Stimulated activated CD8-positive, alpha-beta memory T cell treated with anti-CD3 and anti-CD28 coated beads, Interleukin-4, amount 100 ng/mL, for 24 hours (primary cell): Measurements from ENCODE around the gene DTX3.
"Not testable (repeated sequence)": the region's sequence is repeated elsewhere in the genome, so short reads cannot be mapped to it uniquely, and the experiment has no call there.

Experiments
- DNase-seq: peaks from one replicate; pipeline ENCODE4 v3.0.0-alpha.2; 2020; ENCODE audit warnings: low read depth

The DTX3 gene

DNA sequence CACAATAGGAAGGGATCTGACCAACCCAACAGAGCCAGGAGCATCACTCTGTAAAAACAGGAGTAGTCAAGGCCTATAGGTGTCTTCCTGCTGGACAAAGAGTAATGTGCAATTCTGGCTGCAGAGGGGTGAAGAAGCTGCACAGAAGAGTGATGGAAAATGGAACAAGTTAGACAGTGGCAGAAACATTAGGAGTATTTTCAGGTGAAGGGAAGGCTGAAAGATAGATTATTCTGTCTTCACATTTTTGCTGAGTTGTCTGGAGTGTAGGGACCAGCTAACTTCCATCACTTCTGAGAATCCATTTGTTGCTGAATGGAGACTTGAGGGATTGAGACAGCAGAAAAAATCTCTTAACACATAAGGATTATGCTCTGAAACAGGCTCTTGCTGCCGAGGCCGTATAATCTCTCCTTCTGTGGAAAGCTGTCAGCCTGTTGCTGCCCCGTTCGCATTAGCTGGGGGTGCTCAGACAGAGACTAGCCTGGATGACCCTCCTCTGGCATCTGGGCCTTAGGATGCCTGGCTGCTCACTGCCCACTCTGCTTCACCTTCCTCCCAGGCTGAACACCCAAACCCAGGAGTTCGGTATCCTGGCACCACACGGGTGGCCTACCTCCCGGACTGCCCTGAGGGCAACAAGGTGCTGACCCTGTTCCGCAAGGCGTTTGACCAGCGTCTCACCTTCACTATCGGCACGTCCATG lies 3.5 kb downstream of the DTX3 start:
- DNase-seq: no peak

DNA sequence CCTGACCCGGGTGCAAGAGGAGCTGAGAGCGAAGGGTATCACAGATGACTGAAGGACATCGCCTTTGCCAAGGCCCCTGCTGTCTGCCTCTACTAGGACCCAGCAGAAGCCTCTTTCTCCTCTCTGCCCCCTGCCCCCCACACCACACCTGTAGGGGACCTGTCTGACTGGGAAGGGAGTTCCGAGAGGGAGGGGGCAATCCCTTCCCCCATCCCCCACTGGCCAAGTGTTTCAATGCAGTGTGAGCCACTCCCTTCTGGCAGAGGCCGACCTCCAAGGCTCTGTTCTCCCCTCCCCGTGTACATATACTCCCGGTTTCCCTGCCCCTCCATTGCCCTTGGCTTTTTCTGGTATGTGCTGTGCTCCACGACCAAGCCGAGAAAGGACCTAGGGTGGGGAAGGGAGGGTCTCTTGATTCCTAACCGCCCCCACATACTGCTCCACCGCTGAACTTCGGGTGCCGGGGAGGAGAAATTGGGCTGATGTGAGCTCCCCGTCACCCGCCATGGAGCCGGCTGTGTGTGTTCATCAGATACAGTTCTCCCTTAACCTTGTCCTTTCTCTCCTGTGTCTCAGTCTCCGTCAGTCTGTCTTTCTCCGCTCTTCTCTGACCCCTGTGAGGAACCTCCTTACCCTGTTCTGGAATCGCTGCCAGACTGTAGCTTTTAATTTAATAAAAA lies 4.6 kb downstream of the DTX3 start:
- DNase-seq: no peak

DNA sequence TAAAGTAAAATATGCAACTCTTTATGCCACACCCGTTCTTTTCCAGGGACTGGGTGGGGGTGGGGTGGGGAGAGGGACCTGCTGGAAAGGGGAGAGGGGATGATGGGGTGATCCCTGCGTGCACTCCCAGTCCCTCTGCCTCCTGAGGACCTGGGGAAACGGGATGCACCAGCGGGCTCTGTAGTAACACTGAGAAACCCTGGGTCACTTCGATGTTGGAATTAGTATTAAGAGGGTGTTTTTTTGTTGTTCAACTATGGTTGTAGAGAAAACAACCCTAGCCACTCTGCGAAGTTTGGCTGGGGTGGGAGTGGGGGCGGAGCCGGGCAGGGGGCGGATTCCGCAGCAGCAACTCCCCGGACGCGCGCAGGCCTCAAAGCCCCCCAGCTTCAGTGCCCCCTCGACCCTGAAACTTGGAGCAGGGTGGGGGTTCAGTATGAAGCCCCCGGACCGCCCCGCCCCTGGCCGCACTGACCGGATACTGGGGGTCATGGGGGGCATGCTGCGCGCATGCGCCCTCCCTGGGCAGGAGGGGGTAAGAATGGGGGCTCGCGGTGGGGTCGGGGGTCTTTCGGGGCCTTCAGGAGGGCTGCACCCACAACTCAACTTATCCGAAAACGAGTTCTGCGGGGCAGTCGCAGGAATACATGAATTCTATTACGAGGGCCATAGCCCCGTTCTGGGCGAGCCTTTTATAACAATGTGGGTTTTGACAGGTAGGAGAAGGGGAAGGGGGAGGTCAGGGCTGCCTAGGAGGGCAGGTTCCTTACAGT lies 5.3 kb downstream of the DTX3 start:
- DNase-seq: no peak

DNA sequence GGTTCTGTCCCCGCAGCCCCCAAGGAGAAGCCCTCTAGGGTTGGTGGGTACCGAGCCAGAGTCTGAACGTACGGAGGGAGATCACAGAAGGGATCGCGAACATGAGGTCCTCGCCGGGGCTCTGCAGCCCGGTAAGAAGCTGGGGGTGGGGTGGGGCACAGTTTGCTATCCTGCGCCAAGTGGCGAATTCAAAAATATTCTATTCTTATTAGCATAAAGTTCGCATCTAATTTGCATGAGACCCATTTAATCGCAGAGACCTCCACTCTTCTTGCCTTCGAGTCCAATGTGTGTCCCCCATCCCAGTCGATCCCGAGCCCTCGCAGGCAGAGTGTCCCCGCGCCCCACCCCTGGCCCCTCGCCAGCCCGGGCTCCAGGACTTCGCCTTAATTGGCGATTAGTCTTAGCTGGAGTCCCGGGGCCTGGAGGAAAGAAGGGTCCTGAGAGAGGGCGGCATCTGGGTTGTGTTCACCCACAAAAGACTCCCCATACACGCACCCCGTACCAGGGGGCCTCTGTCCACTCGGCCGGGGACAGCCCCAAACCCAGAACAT lies 6.0 kb downstream of the DTX3 start:
- no peak for DNase-seq

DNA sequence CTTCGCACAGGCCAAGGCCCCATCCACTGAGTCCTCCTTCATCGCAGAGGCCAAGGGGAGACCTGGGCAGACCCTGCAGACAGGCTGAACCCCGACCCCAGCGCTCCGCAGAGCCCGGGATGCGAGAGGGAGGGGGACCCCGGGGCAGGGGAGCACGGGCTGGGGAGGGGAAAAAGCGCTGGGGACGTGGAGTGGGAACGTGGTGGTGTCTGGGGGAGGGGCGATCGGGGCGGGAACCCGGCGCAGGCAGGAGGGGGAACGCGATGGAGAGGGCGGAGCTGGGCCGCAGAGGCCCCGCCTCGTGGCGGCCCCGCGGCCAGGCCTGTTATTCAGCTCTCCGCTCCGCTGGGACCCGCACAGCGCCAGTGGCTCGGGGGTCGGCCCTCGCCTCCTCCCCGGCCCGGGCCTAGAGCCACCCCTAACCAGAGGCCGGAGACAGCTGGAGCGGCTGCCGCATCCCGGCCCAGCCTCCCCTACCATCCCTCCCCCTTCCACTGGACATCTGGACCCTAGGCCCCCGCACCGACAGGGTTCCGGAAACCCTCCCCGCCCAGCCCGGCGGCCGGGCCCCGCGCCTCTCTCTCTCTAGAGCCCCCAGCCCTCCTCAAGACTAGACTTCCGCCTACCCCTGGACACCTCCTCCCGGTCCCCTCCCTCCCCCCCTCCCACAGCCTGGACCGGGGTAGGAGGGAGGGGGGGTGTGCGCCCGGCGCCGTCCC lies 6.6 kb downstream of the DTX3 start, which contains the start of gene ARHGEF25:
ARHGEF25 (plus strand) TSS at position 328 of the 719 bp plus-strand sequence. CDS start 460 bp downstream, outside the sequence.
- peak; percentile 43 for DNase-seq

DNA sequence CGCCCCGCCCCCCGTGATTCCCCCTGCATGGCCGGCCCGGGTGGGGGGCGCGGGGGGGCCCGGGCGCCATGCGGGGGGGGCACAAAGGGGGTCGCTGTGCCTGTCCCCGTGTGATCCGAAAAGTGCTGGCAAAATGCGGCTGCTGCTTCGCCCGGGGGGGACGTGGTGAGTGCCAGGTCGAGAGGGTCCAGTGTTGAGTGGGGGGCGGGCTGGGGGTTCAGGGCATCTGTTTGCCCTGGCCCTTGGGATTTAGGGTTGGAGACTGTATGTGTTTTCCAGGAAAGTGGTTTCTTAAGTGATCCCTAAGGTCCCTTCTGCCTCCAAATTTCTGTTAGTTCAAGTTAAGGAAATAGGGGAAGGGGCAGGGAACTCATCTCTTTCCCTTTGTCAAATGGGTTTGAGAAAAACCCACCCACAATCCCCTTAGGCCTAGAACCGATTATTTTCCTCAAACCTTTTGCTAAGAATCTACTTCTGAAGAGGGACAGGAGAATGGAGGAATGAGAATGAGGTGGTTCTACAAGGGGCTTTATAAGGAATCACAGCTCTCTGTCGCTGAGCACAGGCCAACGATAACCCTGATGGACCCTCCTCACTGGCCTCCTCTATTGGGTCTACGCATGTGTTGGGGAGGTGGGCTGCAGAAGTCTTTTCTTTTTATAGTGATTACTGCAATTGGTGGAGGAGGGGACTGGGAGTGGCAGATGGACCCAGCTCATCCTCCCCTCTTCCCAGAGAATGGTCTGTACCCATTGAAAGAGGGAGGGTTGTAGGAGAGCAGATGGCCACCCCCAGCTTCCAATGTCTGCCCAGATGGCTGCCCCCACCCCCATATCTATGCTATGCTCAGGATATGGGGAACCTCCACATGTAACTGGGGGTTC lies 7.4 kb downstream of the DTX3 start:
- no peak for DNase-seq

DNA sequence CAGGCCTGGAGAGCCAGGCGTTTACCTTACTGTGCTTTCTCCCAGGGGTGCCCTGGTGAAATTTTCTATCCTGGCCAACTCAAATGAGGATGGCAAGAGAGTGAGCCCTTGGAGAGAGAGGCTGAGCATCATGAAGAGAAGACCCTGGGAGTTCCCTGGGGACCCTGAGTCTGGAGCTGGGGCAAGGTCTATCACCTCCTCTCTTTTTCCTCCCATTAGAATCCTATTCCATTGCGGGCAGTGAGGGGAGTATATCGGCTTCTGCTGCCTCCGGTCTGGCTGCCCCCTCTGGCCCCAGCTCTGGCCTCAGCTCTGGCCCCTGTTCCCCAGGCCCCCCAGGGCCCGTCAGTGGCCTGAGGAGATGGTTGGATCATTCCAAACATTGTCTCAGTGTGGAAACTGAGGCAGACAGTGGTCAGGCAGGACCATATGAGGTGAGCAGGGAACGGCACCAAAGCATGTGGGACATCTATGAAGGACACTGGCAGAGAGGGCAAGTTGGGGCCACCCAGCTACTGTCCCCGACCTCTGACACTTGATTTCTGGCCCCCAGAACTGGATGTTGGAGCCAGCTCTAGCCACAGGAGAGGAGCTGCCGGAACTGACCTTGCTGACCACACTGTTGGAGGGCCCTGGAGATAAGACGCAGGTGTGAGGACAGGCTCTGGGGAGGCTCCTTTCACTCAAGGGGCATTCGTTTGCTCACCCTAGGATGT lies 8.2 kb downstream of the DTX3 start:
- no peak for DNase-seq

DNA sequence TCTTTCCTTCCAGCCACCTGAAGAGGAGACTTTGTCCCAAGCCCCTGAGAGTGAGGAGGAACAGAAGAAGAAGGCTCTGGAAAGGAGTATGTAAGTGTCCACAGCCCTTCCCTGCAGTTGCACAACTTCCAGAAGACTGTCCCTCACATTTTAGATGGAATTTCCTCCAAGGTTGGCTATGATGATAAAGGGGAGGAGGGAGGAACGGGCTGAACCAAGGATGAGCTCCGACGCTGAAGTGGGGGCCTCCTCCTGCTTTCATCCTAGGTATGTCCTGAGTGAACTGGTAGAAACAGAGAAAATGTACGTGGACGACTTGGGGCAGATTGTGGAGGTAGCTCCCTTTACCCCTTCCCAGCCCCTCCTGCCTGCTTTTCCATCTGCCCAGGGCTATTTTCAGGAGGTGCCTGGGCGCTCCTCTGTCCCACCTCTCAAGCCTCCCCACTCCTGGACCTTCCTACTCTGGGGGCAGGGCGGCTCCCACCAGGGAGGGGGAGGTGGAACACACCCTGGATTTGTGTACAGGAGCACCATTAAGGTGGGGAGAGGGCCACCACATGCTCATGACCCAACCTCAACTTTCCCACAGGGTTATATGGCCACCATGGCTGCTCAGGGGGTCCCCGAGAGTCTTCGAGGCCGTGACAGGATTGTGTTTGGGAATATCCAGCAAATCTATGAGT lies 8.9 kb downstream of the DTX3 start:
- no peak for DNase-seq

DNA sequence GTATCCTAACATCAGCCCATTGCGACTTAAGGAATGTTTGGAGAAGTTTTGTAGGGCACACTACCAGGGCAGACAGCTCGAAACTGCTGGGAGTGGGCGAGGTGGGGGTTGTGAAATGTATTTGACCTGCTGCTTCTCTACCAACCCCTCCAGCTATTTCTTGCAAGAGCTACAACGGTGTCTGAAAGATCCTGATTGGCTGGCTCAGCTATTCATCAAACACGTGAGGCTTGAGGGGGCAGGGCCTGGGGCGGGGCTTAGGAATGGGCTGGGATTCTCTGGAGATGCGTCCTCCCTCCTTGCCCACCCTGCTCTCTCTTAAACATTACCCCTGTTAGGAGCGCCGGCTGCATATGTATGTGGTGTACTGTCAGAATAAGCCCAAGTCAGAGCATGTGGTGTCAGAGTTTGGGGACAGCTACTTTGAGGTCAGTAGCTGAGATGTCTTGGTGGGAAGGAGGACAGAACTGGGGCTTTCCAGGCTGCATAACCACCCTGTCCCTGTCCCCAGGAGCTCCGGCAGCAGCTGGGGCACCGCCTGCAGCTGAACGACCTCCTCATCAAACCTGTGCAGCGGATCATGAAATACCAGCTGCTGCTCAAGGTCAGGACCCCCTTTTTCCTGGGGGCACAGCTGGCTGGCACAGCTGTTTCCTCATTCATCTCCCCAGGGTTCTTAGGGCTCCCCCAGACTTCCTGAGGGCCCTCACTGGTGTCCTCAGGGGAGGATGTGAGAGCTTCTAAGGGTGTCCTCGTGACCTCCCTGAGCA lies 9.7 kb downstream of the DTX3 start:
- DNase-seq: no peak

DNA sequence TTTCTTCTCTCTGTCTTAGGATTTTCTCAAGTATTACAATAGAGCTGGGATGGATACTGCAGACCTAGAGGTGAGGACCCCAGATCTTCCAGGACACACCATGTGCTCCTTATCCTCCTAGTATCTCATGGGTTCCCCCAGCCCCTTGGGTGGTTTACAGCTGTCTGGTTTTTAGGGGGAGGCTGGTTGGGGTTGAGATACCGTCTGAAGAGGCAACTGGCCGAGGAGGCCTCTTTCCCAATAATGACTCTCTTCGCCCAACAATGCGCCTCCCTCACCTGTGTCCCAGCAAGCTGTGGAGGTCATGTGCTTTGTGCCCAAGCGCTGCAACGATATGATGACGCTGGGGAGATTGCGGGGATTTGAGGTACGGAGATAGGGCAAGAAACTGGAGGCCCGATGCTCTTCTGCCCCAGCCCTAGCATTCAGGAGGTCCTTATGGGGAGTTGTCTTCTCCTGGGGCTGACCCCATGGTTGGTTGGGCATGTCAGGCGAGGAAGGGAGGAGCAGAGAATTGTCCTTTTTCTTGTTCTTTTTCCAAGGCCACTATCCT lies 10.4 kb downstream of the DTX3 start:
- DNase-seq: no peak

DNA sequence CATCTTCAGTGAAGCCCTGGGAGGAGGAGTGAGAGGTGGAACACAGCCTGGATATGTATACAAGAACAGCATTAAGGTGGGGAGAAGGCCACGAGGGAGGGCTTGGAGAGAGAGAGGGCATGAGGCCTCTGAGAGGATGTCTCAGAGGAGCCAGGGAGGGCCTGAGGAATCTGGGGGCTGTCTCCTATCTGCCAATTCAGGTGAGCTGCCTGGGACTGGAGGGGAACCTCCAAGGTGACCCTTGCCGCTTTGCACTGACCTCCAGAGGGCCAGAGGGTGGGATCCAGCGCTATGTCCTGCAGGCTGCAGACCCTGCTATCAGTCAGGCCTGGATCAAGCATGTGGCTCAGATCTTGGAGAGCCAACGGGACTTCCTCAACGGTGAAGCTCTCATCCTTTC lies 11.0 kb downstream of the DTX3 start:
- no peak for DNase-seq

DNA sequence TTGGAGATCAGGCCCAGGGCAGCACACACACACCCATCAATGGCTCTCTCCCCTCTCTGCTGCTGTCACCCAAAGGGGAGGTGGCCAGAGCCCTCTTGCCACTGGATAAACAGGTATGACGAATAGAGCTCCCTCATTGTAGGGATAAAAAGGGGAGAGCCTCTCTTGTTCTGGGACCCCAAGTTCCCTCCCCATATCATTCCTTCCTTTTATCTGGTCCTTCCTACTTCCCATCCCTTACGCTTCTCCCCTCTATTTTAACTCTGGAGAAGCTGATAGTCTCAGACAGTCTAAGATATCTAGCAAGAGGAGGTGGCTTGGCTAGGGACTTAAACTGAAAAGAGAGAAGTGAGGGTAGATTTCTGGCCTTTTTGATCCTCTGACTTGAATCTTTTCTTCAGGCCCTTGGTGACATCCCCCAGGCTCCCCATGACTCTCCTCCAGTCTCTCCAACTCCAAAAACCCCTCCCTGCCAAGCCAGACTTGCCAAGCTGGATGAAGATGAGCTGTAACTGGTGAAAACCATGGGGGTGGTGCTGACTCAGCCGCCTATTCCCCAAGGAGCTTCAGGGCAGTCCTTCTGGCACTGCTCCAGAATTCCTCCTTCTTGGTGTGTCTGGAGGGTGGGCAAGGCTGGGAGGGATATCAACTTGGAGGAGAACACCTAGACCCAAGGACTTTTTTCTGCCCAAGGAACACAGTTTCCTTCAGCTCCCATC lies 11.9 kb downstream of the DTX3 start:
- no peak for DNase-seq

DNA sequence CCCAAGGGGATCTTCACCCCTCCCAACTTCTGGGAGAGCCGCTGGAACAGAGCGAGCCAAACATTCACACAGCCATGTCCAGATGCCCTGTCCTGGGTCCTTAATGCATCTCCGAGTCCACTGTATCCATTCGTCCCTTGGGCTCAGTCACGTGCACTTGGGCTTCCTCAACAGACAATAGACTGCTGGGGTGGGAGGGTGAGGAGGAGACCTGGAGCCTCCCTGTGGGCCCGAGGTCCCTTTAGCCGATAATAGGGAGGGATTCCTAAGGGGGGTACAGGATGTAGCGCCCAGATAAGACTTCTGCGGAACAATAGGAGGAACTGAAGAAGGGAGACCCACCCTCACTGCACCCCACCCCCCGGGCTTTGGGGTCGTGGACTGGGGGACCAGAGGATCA lies 13.3 kb downstream of the DTX3 start:
- DNase-seq: no peak

DNA sequence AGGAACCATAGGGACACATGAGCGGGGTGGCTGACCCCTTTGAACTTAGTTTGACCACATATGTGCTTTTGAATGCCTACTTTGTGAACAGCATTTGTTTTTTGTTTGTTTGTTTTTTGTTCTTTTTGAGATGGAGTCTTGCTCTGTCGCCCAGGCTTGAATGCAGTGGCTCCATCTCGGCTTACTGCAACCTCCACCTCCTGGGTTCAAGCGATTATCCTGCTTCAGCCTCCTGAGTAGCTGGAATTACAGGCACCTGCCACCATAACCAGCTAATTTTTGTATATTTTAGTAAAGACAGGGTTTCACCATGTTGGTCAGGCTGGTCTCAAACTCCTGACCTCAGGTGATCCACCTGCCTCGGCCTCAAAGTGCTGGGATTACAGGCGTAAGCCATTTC lies 13.8 kb downstream of the DTX3 start:
- DNase-seq: not testable (repeated sequence)

DNA sequence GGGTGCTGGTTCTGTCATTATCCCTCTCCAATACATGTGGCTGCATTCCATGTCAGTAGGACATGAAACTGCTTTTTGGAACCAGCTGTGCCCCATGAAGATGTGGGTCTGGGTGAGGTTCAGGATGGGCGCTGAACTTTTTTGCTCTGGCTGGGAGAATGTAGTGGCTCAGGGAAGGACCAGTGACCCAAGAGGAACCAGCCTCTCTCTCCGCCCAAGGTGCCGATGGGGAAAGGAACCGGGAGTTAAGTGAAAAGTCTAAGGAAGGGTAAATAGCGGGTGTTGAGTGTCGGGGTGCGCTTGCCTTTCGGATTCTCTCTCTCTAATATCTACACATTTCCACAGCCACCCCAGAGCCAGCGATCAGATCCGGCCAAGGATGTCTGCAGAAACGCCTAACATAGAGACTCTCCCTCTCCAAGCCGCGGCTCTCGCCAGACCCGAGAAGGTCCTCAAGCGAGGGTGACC lies 14.4 kb downstream of the DTX3 start:
- no peak for DNase-seq

DNA sequence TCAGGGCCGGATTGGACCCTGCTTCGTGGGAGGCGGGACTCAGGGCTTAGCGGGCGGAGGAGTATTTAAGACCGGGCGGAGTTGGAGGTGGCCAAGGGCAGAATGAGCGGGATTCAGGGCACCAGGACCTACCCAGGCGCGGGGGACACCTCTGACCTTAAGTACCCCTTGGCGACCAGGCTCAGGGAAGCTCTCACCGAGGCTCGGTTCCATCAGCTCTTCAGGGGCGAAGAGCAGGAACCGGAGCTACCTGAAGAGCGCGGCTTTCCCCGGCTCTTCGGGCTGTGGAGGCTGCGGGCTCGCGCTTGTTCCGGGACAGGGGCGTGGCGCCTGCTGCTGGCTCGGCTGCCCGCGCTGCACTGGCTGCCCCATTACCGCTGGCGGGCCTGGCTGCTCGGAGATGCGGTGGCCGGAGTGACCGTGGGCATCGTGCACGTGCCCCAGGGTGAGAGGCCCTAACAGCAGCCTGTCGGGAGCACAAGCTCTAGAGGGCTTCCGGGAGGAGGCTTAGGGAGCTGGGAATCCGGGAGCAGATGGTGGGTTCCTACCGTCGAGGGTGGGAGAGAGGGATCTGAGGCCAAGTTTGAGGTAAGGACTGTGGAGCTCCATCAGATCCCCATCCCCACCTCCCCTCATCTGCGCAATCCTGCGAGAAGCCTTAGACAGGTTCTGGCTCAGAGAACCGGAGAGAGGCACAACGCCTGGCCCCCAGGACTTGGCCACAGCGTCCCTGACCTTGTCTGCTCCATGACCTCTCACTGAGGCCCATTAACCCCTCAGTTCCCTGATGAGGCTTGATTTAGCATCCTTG lies 15.0 kb downstream of the DTX3 start:
- no peak for DNase-seq
